GM19025 (cell line): ENCODE measurements around the gene SLC19A2.
"Not testable (repeated sequence)": the region's sequence is repeated elsewhere in the genome, so short reads cannot be mapped to it uniquely, and the experiment has no call there.

Experiments used
- ATAC-seq: cut with Tn5 transposase; IDR thresholded peaks from one replicate; pipeline ENCODE4 v1.9.1; 2021; ENCODE audit warnings: mild to moderate bottlenecking, low read depth, moderate library complexity; ENCODE audit not compliant: unreplicated experiment

The SLC19A2 gene

GRCh38 chr1:169509354-169509753 is 23.6 kb upstream of the SLC19A2 start:
- no peak for ATAC-seq

DNA sequence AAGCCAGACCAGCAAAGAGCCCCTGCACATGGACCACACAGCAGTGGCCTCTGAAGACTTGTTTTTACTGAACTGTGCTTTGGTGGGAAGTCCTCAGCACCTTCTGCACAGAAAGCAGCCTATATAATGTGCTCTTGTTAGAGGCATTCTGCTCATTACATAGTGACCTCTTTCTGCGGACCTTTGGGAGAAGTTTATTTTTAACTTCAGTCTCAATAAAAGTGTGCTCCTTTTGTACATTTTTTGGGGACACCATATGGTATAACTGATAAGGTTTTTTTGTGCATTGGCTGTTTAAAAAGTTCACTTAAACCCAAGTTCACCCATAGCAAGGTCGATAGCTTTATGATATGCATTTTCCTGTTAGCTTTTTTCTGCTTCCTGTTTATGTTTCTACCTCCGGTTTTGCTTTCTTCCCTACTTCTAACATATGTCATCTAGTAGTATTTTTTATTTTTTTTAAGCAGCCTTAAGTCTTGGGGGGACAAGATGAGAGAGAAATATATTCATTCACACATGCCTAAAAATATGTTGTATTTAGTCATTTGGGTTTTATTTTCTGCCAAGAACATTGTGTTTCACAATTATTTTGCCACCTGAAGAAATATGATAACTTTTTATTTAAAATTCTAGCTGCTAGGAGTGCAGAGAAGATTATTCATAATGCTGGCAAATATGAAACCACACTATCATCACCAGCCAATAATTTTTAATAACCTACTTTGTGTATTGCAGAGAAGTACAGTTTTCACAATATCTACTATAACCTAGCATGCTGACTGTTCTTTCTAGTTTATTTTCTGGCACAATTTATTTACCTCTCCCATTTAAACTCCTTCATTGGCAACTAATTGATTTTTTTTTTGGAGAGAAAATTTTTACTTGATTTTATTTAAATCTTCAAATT is 22.9 kb upstream of the SLC19A2 start:
- ATAC-seq, result no peak

DNA sequence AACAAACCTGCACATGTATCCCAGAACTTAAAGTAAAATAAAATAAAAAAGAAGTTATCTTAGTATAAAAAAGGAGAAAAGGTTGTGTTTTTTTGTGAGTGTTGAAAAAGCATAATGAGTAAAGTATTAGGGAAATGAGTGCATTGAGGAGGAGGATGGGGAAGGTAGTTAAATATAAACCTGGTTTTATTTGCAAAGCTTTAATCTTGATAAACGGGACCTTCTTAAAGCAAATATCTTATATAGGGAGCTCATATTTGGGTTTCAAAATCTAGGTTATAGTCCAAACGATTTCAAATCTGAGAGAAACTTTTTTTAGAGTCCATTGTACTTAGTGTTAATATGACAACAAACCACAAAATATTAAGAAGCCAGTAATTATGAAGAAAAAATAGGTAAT is 21.7 kb upstream of the SLC19A2 start:
- ATAC-seq, result no peak

DNA sequence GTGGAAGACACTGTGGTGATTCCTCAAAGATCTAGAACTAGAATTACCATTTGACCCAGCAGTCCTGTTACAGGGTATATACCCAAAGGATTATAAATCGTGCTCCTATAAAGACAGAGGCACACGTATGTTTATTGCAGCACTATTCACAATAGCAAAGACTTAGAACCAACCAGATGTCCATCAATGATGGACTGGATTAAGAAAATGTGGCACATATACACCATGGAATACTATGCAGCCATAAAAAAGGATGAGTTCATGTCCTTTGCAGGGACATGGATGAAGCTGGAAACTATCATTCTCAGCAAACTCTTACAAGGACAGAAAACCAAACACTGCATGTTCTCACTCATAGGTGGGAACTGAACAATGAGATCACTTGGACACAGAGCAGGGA is 17.9 kb upstream of the SLC19A2 start:
- not testable (repeated sequence) for ATAC-seq

- no peak for ATAC-seq
Measured at GRCh38 chr1:169499807-169500206, 14.1 kb upstream of the SLC19A2 start.

GRCh38 chr1:169497317-169497716 is 11.6 kb upstream of the SLC19A2 start:
- ATAC-seq, result no peak

DNA sequence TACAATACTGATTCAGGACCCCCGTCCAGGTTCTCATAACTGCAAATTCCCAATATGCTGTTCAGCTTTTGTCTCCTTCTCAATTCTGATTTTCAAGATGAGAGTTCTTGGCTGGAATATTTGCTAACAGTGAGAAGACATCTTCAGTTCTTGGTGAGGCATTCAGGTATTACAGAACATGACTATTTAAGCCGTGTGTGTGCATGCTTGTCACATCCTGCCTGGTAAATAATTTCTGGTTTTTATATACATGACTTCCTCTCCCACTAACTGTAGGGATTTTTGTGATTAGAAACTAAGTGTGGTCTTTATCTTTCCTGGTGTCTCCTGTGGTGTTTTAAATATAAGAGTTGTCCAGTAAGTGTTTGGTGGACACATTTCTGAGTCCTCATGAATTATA is 10.2 kb upstream of the SLC19A2 start:
- ATAC-seq, result no peak

- no peak for ATAC-seq
Measured at GRCh38 chr1:169495046-169495775, 9.5 kb upstream of the SLC19A2 start.

- ATAC-seq, result no peak
Measured at GRCh38 chr1:169494343-169494742, 8.6 kb upstream of the SLC19A2 start.

DNA sequence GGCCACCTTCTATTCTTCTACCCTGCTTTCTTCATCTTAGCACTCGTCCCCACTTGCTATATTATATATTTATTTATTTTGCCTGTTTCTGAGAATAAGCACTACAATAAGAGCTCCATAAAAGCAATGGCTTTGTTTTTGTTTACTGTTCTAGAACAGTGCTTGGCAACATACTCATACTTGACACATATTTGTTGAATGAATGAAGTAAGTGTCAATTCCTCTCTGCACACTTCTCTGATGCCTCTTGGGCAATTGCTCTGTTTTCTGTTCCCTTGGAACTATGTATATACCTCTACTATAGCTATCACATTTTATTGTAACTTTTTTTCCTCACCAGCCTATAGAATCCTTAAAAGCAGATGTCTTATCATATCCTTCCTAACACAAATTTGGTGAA is 7.5 kb upstream of the SLC19A2 start:
- ATAC-seq, result no peak

GRCh38 chr1:169491845-169492281 is 6.1 kb upstream of the SLC19A2 start:
- ATAC-seq, result peak; percentile 79

DNA sequence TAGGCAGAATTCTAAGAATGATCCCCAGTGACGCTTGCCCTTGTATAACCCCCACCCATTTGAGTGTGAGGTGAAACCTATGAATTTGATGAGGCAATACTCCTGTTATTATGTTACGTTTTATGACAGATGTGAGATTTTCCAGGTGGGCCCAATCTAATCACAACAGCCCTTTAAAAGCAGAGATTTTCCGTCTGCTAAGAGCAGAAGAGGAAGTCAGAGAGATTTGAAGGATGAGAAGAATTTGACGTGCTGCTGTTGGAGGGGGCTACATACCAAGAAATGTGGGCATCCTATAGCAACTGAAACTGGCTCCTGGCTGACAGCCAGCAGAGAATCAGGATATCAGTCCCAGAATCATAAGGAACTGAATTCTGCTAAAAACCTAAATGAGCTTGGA is 2.4 kb upstream of the SLC19A2 start:
- no peak for ATAC-seq

DNA sequence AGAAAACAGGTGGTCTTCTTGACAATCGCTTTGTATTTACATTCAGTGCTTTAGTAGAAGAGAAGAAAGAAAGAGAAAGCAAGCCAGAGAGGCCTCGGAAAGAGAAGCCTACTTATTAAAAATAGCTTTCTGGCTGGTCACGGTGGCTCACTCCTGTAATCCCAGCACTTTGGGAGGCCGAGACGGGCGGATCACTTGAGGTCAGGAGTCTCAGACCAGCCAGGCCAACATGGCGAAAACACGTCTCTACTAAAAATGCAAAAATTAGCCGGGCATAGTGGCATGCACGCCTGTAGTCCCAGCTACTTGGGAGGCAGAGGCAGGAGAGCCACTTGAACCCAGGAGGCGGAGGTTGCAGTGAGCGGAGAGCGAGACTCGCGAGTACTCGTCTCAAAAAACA is 1.8 kb upstream of the SLC19A2 start:
- ATAC-seq, result no peak

GRCh38 chr1:169487133-169487532 is 1.4 kb upstream of the SLC19A2 start:
- no peak for ATAC-seq

GRCh38 chr1:169486281-169487051 is 722 bp upstream of the SLC19A2 start:
- no peak for ATAC-seq

- ATAC-seq, result peak; percentile 17
Measured at GRCh38 chr1:169484683-169485430, 887 bp downstream of the SLC19A2 start.

DNA sequence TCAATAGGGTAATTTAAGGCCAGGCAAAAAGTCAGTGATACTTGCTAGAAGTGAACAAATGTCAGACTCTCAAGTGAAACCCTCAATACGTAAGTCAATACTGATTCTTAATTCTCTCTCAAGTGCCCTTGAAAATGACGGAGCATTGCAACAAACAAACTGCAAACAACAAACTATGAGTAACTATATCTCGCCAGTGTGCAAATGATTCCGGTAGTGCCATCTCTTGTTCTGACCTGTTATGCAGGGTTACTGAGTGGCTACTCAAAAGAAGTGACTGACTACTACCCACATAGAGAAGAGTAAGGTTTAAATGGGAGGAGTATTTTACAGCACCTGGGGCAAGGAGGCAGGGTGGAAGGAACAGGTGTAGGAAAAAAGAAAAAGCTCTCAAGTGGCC is 1.6 kb downstream of the SLC19A2 start:
- no peak for ATAC-seq

- no peak for ATAC-seq
Measured at GRCh38 chr1:169483500-169483966, 2.2 kb downstream of the SLC19A2 start.

GRCh38 chr1:169479363-169480066 is 6.2 kb downstream of the SLC19A2 start:
- no peak for ATAC-seq
